ENCODE data around the gene DHX57.

GRCh38 chr2:38875227-38875575 is 533 bp downstream of the DHX57 start:
- TF ChIP-seq POLR2A (IDR thresholded peaks at IDR 0.05; ENCODE audit: low read length), result no peak
- no peak for TF ChIP-seq GATA1 (IDR thresholded peaks at IDR 0.05; ENCODE audit: low read depth, low read length)
